Natural killer cell (primary cell): ENCODE measurements around the gene LRRC32. TPM values are rescaled to one million over a fixed set of nuclear protein-coding genes. Genes with fewer than 3 reads are reported as not detected.

Source experiments
- ATAC-seq, 3 donors: fragments of 150-1000 bp in 2 of 3; fragments of 200-7000 bp in 1 of 3; cut with Tn5 transposase; 1 replicate in 1 of 3; 2 replicates in 2 of 3; pipeline ENCODE4 v1.10.0; 2021; ENCODE audit warnings: mild to moderate bottlenecking in 2 of 3, moderate library complexity in 2 of 3
- DNase-seq, 2 donors: peaks; one replicate each; pipeline versions ENCODE4 v3.0.0 to v3.0.0-alpha.2; 2013 to 2021; ENCODE audit warnings: mixed read lengths in 1 of 2
- H3K27ac ChIP-seq: one replicate; pipeline ENCODE4 v1.5.1; 2013; ENCODE audit warnings: mild to moderate bottlenecking, low read length
- H3K27me3 ChIP-seq: one replicate; pipeline ENCODE4 v1.6.1; 2013; ENCODE audit warnings: low read length; ENCODE audit not compliant: control insufficient read depth, insufficient read depth
- H3K36me3 ChIP-seq: one replicate; pipeline ENCODE4 v1.6.1; 2013; ENCODE audit warnings: low read length; ENCODE audit not compliant: control insufficient read depth, insufficient read depth
- H3K4me1 ChIP-seq: one replicate; pipeline ENCODE4 v1.6.1; 2013; ENCODE audit warnings: low read length; ENCODE audit not compliant: control insufficient read depth, insufficient read depth
- H3K4me3 ChIP-seq: one replicate; pipeline ENCODE4 v1.5.1; 2013; ENCODE audit warnings: low read length
- H3K9me3 ChIP-seq: one replicate; pipeline ENCODE4 v1.6.1; 2013; ENCODE audit warnings: low read length; ENCODE audit not compliant: control insufficient read depth, insufficient read depth
- H3K27ac Mint-ChIP-seq, 2 donors: one replicate each; pipeline ENCODE4 v1.8.0; 2022; ENCODE audit warnings: mild to moderate bottlenecking in 2 of 2, mixed read lengths in 2 of 2, moderate library complexity in 1 of 2
- H3K27me3 Mint-ChIP-seq, 2 donors: one replicate each; pipeline ENCODE4 v1.8.0; 2022; ENCODE audit warnings: low read depth in 2 of 2, mixed read lengths in 2 of 2
- H3K36me3 Mint-ChIP-seq: one replicate; pipeline ENCODE4 v1.8.0; 2022; ENCODE audit warnings: mixed read lengths
- H3K4me1 Mint-ChIP-seq, 2 donors: one replicate each; pipeline ENCODE4 v1.8.0; 2022; ENCODE audit warnings: mixed read lengths in 2 of 2
- H3K4me3 Mint-ChIP-seq: one replicate; pipeline ENCODE4 v1.8.0; 2022; ENCODE audit warnings: mild to moderate bottlenecking, moderate library complexity, mixed read lengths
- H3K9me3 Mint-ChIP-seq, 2 donors: one replicate each; pipeline ENCODE4 v1.8.0; 2022; ENCODE audit warnings: mixed read lengths in 2 of 2
- WGBS: methylation state at CpG from one replicate; pipeline ENCODE4 v1.1.7; 2013; ENCODE audit warnings: missing lambda C conversion rate; ENCODE audit not compliant: insufficient coverage; 5-methylcytosine and 5-hydroxymethylcytosine counted together
- intact Hi-C: fragments of 100-400 bp; cut with micrococcal nuclease; formaldehyde crosslinking; loops from one replicate; pipeline ENCODE4 v1.14.2; 2022
- total RNA-seq, 4 donors: library from RNA; stranded (reverse); fragments of 120-200 nt in 1 of 4; gene quantifications; one replicate each; pipeline versions ENCODE4 v1.2.3 to v1.2.4, GENCODE V29; 2013 to 2022
- TF ChIP-seq, protein P1 (sequence below): fragments of 200-600 bp; IDR thresholded peaks from one replicate; pipeline ENCODE4 v1.8.0; 2022; ENCODE audit warnings: antibody characterized with exemption

Gene LRRC32
- total RNA-seq, 3 donors from 2014 or later (not counting 1 experiment from before 2014, with no cell fraction given) = 0.14 to 1.4 (median 1.4) TPM

DNA sequence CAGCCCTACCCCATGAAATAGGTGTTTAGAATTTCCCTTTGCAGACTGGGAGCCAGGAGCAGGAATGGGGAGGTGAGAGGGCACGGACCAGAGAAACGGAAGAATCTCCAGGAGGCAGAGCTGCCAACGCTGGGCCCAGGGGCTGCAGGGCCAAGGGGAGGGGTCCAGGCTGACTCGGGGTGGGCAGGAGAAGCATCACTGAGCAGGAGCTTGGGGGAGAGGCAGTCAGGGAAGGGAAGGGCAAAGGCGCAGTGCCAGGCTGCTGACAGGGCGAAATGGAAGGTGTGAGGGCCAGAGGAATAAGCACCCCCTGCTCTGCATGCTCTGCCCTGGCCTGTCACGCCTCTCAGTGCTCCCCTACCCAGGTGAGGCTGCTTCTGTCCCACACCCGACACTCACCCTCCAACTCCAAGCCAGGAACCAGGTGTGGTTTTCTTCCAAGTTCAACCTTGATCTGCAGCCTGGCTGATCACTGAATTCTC is 14.5 kb downstream of the LRRC32 start:
- ATAC-seq = no peak
- TF ChIP-seq, protein P1, sequence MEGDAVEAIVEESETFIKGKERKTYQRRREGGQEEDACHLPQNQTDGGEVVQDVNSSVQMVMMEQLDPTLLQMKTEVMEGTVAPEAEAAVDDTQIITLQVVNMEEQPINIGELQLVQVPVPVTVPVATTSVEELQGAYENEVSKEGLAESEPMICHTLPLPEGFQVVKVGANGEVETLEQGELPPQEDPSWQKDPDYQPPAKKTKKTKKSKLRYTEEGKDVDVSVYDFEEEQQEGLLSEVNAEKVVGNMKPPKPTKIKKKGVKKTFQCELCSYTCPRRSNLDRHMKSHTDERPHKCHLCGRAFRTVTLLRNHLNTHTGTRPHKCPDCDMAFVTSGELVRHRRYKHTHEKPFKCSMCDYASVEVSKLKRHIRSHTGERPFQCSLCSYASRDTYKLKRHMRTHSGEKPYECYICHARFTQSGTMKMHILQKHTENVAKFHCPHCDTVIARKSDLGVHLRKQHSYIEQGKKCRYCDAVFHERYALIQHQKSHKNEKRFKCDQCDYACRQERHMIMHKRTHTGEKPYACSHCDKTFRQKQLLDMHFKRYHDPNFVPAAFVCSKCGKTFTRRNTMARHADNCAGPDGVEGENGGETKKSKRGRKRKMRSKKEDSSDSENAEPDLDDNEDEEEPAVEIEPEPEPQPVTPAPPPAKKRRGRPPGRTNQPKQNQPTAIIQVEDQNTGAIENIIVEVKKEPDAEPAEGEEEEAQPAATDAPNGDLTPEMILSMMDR = no peak
- Mint-ChIP-seq H3K27me3 (peaks cover 0 to 3% of the 10 kb centered on the region in 2 donors), H3K27ac (no peak overlapping the region), H3K9me3 (no peaks in the 10 kb centered on the region), H3K36me3 (no peaks in the 10 kb centered on the region), H3K4me1 (peaks cover 0 to 8% of the 10 kb centered on the region in 2 donors), H3K4me3 (no peak overlapping the region)
- WGBS = 94% methylated on average over 8 of the region's 8 CpGs
- no peak overlapping the region for H3K27ac ChIP-seq
- no peaks in the 10 kb centered on the region for H3K36me3 ChIP-seq
- H3K27me3 ChIP-seq = no peaks in the 10 kb centered on the region
- intact Hi-C loops = no loop called here
- H3K4me3 ChIP-seq = no peak overlapping the region
- H3K4me1 ChIP-seq = no peaks in the 10 kb centered on the region
- H3K9me3 ChIP-seq = no peaks in the 10 kb centered on the region
- peak in 1 of 2 donors; percentile 10 for DNase-seq

DNA sequence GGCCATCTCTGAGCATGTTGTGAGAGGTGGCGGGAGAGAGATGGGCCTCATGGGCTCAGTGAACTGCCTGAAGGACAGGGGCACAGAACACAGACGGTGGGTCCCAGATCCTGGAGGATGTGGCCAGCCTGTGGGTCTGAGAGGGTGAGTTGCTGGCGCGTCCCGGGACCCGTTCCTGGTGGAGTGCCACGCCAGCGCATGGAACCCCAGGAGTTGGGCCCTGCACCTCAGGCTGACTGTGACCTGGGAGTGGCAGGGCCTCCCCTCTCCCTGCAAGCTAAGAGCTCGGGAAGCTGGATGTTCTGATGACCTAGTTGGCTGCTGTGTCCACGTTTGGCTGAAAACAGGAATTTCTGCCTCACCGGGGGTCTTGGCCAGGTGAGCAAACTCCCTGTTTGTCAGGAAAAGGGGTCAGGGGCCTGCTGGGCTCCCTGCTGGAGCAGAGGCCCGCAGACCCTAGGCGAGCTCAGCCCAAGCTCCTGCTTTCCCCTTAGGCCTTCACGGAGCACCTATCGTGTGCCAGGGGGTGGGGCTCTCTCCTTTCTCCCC is 15.0 kb downstream of the LRRC32 start:
- Mint-ChIP-seq H3K27ac (no peak overlapping the region), H3K27me3 (peaks cover 0 to 5% of the 10 kb centered on the region in 2 donors), H3K4me1 (peaks cover 0 to 8% of the 10 kb centered on the region in 2 donors), H3K9me3 (no peaks in the 10 kb centered on the region), H3K4me3 (no peak overlapping the region), H3K36me3 (no peaks in the 10 kb centered on the region)
- Histone ChIP-seq H3K4me3 (no peak overlapping the region), H3K9me3 (no peaks in the 10 kb centered on the region), H3K27ac (no peak overlapping the region), H3K27me3 (no peaks in the 10 kb centered on the region), H3K4me1 (no peaks in the 10 kb centered on the region), H3K36me3 (no peaks in the 10 kb centered on the region)
- 96% methylated on average over 15 of the region's 15 CpGs for WGBS
- ATAC-seq = no peak
- TF ChIP-seq, protein P1 = no peak
- DNase-seq = no peak
- intact Hi-C loops = no loop called here

GRCh38 chr11:76654980-76655379 is 15.6 kb downstream of the LRRC32 start:
- no peaks in the 10 kb centered on the region for H3K4me1 ChIP-seq
- Mint-ChIP-seq H3K27me3 (peaks cover 0 to 7% of the 10 kb centered on the region in 2 donors), H3K4me1 (peaks cover 0 to 8% of the 10 kb centered on the region in 2 donors), H3K27ac (no peak overlapping the region), H3K36me3 (no peaks in the 10 kb centered on the region), H3K4me3 (no peak overlapping the region), H3K9me3 (no peaks in the 10 kb centered on the region)
- 94% methylated on average over 4 of the region's 4 CpGs for WGBS
- no peak overlapping the region for H3K27ac ChIP-seq
- no peak for ATAC-seq
- DNase-seq = no peak
- H3K9me3 ChIP-seq = no peaks in the 10 kb centered on the region
- no peaks in the 10 kb centered on the region for H3K27me3 ChIP-seq
- no peak overlapping the region for H3K4me3 ChIP-seq
- H3K36me3 ChIP-seq = no peaks in the 10 kb centered on the region
- intact Hi-C loops = no loop called here
- TF ChIP-seq, protein P1 = no peak

DNA sequence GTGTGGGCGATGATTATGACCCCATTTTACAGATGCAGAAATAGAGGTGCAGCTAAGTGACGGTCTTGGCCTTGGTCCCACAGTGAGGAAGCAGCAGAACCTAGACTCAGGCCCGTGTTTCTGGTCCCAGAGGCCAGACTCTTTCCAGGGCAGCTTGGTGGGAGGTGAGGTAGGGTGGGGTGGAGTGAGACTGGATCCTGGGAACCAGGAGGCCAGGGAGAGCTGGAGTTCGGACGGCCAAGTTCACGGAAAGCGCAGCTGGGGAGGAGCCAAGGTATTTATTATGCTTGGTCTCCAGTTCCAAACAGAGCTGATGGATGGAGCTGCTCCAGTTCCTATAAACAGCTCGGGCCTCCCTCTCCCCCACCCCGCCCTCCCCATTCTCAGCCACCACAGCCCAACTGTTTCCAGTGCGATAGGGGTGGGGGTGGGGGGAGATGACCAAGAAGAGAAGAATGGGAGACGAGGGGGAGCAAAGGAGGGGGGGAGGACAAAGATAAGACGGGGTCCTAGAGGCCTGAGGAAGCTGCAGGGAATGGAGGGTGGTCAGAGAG is 16.2 kb downstream of the LRRC32 start:
- TF ChIP-seq, protein P1 = no peak
- ATAC-seq (no peak), DNase-seq (no peak)
- Mint-ChIP-seq H3K4me3 (no peak overlapping the region), H3K4me1 (peaks cover 0 to 8% of the 10 kb centered on the region in 2 donors), H3K9me3 (no peaks in the 10 kb centered on the region), H3K27ac (no peak overlapping the region), H3K36me3 (no peaks in the 10 kb centered on the region), H3K27me3 (peaks cover 0 to 8% of the 10 kb centered on the region in 2 donors)
- no peaks in the 10 kb centered on the region for H3K9me3 ChIP-seq
- H3K27me3 ChIP-seq = no peaks in the 10 kb centered on the region
- no peak overlapping the region for H3K27ac ChIP-seq
- H3K4me1 ChIP-seq = no peaks in the 10 kb centered on the region
- H3K36me3 ChIP-seq = no peaks in the 10 kb centered on the region
- intact Hi-C loops = no loop called here
- WGBS = 70% methylated on average over 9 of the region's 12 CpGs
- H3K4me3 ChIP-seq = no peak overlapping the region
